Activated CD4-positive, alpha-beta T cell treated with anti-CD3 and anti-CD28 coated beads for 4 hours (primary cell): Measurements from ENCODE around the gene PATJ.

Source experiments
- DNase-seq, 2 donors: peaks; one replicate each; pipeline ENCODE4 v3.0.0-alpha.2; 2020

The PATJ gene

GRCh38 chr1:61993331-61993961 lies 251.2 kb downstream of the PATJ start:
- no peak for DNase-seq

- DNase-seq, result no peak
Observed at GRCh38 chr1:61995641-61996040, 253.4 kb downstream of the PATJ start.

- no peak for DNase-seq
Observed at GRCh38 chr1:61997123-61997522, 254.8 kb downstream of the PATJ start.

GRCh38 chr1:62003777-62004176 lies 261.5 kb downstream of the PATJ start:
- no peak for DNase-seq

- no peak for DNase-seq
Observed at GRCh38 chr1:62006690-62007089, 264.4 kb downstream of the PATJ start.

- DNase-seq, result no peak
Observed at GRCh38 chr1:62011006-62011405, 268.7 kb downstream of the PATJ start.

- DNase-seq, result no peak
Observed at GRCh38 chr1:62012095-62012494, 269.8 kb downstream of the PATJ start.

- no peak for DNase-seq
Observed at GRCh38 chr1:62012836-62013235, 270.6 kb downstream of the PATJ start.

- no peak for DNase-seq
Observed at GRCh38 chr1:62013264-62013663, 271.0 kb downstream of the PATJ start.

GRCh38 chr1:62022382-62022983 lies 280.2 kb downstream of the PATJ start:
- DNase-seq, result no peak

- DNase-seq, result no peak
Observed at GRCh38 chr1:62024690-62025089, 282.4 kb downstream of the PATJ start.

GRCh38 chr1:62025154-62025553 lies 282.9 kb downstream of the PATJ start:
- DNase-seq, result no peak

GRCh38 chr1:62025892-62026291 lies 283.6 kb downstream of the PATJ start:
- DNase-seq, result no peak

- DNase-seq, result no peak
Observed at GRCh38 chr1:62029704-62030103, 287.4 kb downstream of the PATJ start.

GRCh38 chr1:62034790-62035189 lies 292.5 kb downstream of the PATJ start:
- DNase-seq, result no peak

GRCh38 chr1:62037274-62037673 lies 295.0 kb downstream of the PATJ start:
- no peak for DNase-seq

- no peak for DNase-seq
Observed at GRCh38 chr1:62038594-62039284, 296.5 kb downstream of the PATJ start.

- no peak for DNase-seq
Observed at GRCh38 chr1:62040450-62040849, 298.2 kb downstream of the PATJ start.

- DNase-seq, result no peak
Observed at GRCh38 chr1:62040973-62041372, 298.7 kb downstream of the PATJ start.

- DNase-seq, result no peak
Observed at GRCh38 chr1:62043154-62043553, 300.9 kb downstream of the PATJ start.

- DNase-seq, result no peak
Observed at GRCh38 chr1:62045574-62045973, 303.3 kb downstream of the PATJ start.

- no peak for DNase-seq
Observed at GRCh38 chr1:62046927-62047326, 304.6 kb downstream of the PATJ start.

GRCh38 chr1:62050165-62050564 lies 307.9 kb downstream of the PATJ start:
- no peak for DNase-seq

- no peak for DNase-seq
Observed at GRCh38 chr1:62052946-62053345, 310.7 kb downstream of the PATJ start.

GRCh38 chr1:62054188-62054587 lies 311.9 kb downstream of the PATJ start:
- DNase-seq, result no peak
